ENCODE measurements around the gene DLGAP5. TPM values are rescaled to one million over a fixed set of nuclear protein-coding genes. Genes with fewer than 3 reads are reported as not detected.
A peak's percentile ranks its signal among the peaks of the same experiment; 100 is the strongest.

DLGAP5 gene
- total and polyA plus RNA-seq, 9 donors = 0.43 to 0.69 (median 0.47) TPM; not detected in 4

- intact Hi-C loops (cut with DNase I) = no loop called here
- Histone ChIP-seq H3K27me3 (no peaks in the 10 kb centered on the region), H3K9me3 (no peaks in the 10 kb centered on the region), H3K36me3 (no peaks in the 10 kb centered on the region), H3K4me3 (no peak overlapping the region), H3K27ac (no peak overlapping the region), H3K4me1 (ENCODE audit: insufficient read depth) (no peaks in the 10 kb centered on the region)
- no peak for DNase-seq
- 72 to 76% (median 75%) methylated on average over 4 of the region's 4 CpGs for WGBS, 3 donors
- TF ChIP-seq EP300 (IDR thresholded peaks at IDR 0.05) (no peak), CTCF (IDR thresholded peaks at IDR 0.05) (no peak), POLR2A (IDR thresholded peaks at IDR 0.05) (no peak)
Observed at GRCh38 chr14:55180434-55180833, 11.0 kb downstream of the DLGAP5 start.

GRCh38 chr14:55180006-55180405, 11.4 kb downstream of the DLGAP5 start:
- 87 to 92% (median 92%) methylated on average over 2 of the region's 2 CpGs for WGBS, 3 donors
- TF ChIP-seq EP300 (IDR thresholded peaks at IDR 0.05) (no peak), CTCF (IDR thresholded peaks at IDR 0.05) (no peak), POLR2A (IDR thresholded peaks at IDR 0.05) (no peak)

GRCh38 chr14:55170526-55170925, 20.9 kb downstream of the DLGAP5 start:
- H3K4me3 ChIP-seq = no peak overlapping the region
- H3K27ac ChIP-seq = no peak overlapping the region
- no peaks in the 10 kb centered on the region for H3K4me1 ChIP-seq (ENCODE audit: insufficient read depth)
- 71 to 76% (median 73%) methylated on average over 2 of the region's 2 CpGs for WGBS, 3 donors
- TF ChIP-seq CTCF (IDR thresholded peaks at IDR 0.05) = no peak
- TF ChIP-seq POLR2A (IDR thresholded peaks at IDR 0.05) = no peak
- no peak for TF ChIP-seq EP300 (IDR thresholded peaks at IDR 0.05)
- H3K9me3 ChIP-seq = no peaks in the 10 kb centered on the region
- intact Hi-C loops (cut with DNase I) = no loop called here
- peaks cover 3% of the 10 kb centered on the region for H3K27me3 ChIP-seq
- H3K36me3 ChIP-seq = no peaks in the 10 kb centered on the region
- DNase-seq = no peak

More at GRCh38 chr14:55180006-55180405, 11.4 kb downstream of the DLGAP5 start:
- intact Hi-C loops (cut with DNase I) = no loop called here
- DNase-seq = no peak
- H3K27ac ChIP-seq = no peak overlapping the region
- H3K4me3 ChIP-seq = no peak overlapping the region
- H3K27me3 ChIP-seq = no peaks in the 10 kb centered on the region
- H3K36me3 ChIP-seq = no peaks in the 10 kb centered on the region
- H3K9me3 ChIP-seq = no peaks in the 10 kb centered on the region
- H3K4me1 ChIP-seq (ENCODE audit: insufficient read depth) = no peaks in the 10 kb centered on the region

- intact Hi-C loops (cut with DNase I) = loop anchor here in 1 of 4 donors (5.0 kb wide), 1 partner anchor 74 kb away; no protein-coding TSS in a partner anchor
- TF ChIP-seq CTCF (IDR thresholded peaks at IDR 0.05) = peak in 2 of 3 donors; percentile 34 to 65
- no peak for TF ChIP-seq POLR2A (IDR thresholded peaks at IDR 0.05)
Observed at GRCh38 chr14:55160989-55161388, 30.4 kb downstream of the DLGAP5 start.

More at GRCh38 chr14:55160989-55161388, 30.4 kb downstream of the DLGAP5 start:
- Histone ChIP-seq H3K4me1 (ENCODE audit: insufficient read depth) (no peaks in the 10 kb centered on the region), H3K9me3 (no peaks in the 10 kb centered on the region), H3K27ac (no peak overlapping the region), H3K4me3 (no peak overlapping the region), H3K36me3 (no peaks in the 10 kb centered on the region), H3K27me3 (peaks cover 5% of the 10 kb centered on the region)
- DNase-seq = no peak
